Ovary (tissue), 3 donors: ENCODE data around the gene PARG.

Experiments
- CTCF ChIP-seq, 3 donors: fragments of 450-650 bp in 2 of 3; fragments of 200-600 bp in 1 of 3; IDR thresholded peaks; one replicate each; pipeline versions ENCODE4 v1.5.1 to v1.8.0; 2016 to 2022; ENCODE audit warnings: antibody characterized with exemption in 3 of 3, mild to moderate bottlenecking in 1 of 3
- EP300 ChIP-seq: sonication (generic); formaldehyde crosslinking; IDR thresholded peaks from one replicate; pipeline ENCODE4 v1.6.1; 2017; ENCODE audit warnings: antibody characterized with exemption
- POLR2A ChIP-seq: fragments of 450-650 bp; IDR thresholded peaks from one replicate; pipeline ENCODE4 v1.6.1; 2017; ENCODE audit warnings: antibody characterized with exemption, mild to moderate bottlenecking, moderate library complexity
- donor health status: DM: no; HTN: no; CAD: no.

- TF ChIP-seq CTCF (IDR thresholded peaks at IDR 0.05) (no peak), EP300 (no peak), POLR2A (no peak)
Measured at GRCh38 chr10:49768731-49769130, 173.1 kb downstream of the PARG start.
